DND-41 (cell line): ENCODE results near the gene DAW1.

Experiments used
- EZH2 ChIP-seq: IDR thresholded peaks from 3 replicates; pipeline ENCODE4 v1.6.1; 2012; ENCODE audit warnings: borderline replicate concordance, low read depth, mild to moderate bottlenecking, moderate library complexity, low read length, inconsistent platforms; ENCODE audit not compliant: severe bottlenecking
- TF ChIP-seq, protein P1 (sequence below): IDR thresholded peaks from 2 replicates; pipeline ENCODE4 v1.5.1; 2012; ENCODE audit warnings: borderline replicate concordance, low read length, moderate library complexity, mild to moderate bottlenecking; ENCODE audit not compliant: poor library complexity, severe bottlenecking; ENCODE audit errors: extremely low read depth

DNA sequence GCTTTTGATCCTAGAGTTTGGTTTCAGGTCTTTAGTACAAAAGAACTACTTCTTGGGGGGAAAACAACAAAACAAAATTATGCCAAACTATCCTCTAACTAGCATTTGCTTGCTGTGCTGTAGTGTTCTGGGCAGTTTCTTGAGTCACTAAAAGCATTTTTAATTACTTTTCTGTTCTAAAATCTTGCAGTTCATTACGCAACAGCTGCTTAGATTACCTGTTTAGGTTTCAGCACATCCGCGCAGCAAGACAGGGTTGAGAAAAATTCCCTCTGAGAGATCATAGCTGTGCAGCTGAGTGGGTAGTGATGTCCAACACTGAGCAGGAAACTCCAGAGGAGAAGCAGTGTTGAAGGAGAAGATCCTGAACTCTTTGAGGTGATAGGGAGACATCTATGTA lies 9.0 kb downstream of the DAW1 start:
- TF ChIP-seq EZH2 = no peak
- TF ChIP-seq, protein P1, sequence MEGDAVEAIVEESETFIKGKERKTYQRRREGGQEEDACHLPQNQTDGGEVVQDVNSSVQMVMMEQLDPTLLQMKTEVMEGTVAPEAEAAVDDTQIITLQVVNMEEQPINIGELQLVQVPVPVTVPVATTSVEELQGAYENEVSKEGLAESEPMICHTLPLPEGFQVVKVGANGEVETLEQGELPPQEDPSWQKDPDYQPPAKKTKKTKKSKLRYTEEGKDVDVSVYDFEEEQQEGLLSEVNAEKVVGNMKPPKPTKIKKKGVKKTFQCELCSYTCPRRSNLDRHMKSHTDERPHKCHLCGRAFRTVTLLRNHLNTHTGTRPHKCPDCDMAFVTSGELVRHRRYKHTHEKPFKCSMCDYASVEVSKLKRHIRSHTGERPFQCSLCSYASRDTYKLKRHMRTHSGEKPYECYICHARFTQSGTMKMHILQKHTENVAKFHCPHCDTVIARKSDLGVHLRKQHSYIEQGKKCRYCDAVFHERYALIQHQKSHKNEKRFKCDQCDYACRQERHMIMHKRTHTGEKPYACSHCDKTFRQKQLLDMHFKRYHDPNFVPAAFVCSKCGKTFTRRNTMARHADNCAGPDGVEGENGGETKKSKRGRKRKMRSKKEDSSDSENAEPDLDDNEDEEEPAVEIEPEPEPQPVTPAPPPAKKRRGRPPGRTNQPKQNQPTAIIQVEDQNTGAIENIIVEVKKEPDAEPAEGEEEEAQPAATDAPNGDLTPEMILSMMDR = no peak
